ENCODE results near the gene ACTN1.
"Not testable (repeated sequence)": the region's sequence is repeated elsewhere in the genome, so short reads cannot be mapped to it uniquely, and the experiment has no call there.

ACTN1 gene

GRCh38 chr14:68853749-68854148, 125.4 kb downstream of the ACTN1 start:
- no peak for DNase-seq

- not testable (repeated sequence) for DNase-seq
These were observed 126.6 kb downstream of the ACTN1 start for GRCh38 chr14:68852493-68852892.

- DNase-seq = no peak
These were observed 128.0 kb downstream of the ACTN1 start for GRCh38 chr14:68851078-68851477.

GRCh38 chr14:68849416-68849815, 129.7 kb downstream of the ACTN1 start:
- no peak for DNase-seq

- no peak for DNase-seq
These were observed 130.8 kb downstream of the ACTN1 start for GRCh38 chr14:68848253-68848652.

GRCh38 chr14:68847640-68848039, 131.5 kb downstream of the ACTN1 start:
- DNase-seq = not testable (repeated sequence)

GRCh38 chr14:68846466-68846865, 132.6 kb downstream of the ACTN1 start:
- no peak for DNase-seq

GRCh38 chr14:68844210-68844545, 134.9 kb downstream of the ACTN1 start:
- DNase-seq = no peak

- peak; percentile 31 for DNase-seq
These were observed 135.5 kb downstream of the ACTN1 start for GRCh38 chr14:68843471-68844209.

GRCh38 chr14:68842298-68842697, 136.8 kb downstream of the ACTN1 start:
- no peak for DNase-seq

- no peak for DNase-seq
These were observed 137.9 kb downstream of the ACTN1 start for GRCh38 chr14:68841016-68841809.

- DNase-seq = no peak
These were observed 138.6 kb downstream of the ACTN1 start for GRCh38 chr14:68840454-68840853.

- DNase-seq = no peak
These were observed 143.0 kb downstream of the ACTN1 start for GRCh38 chr14:68836082-68836481.

GRCh38 chr14:68834816-68835215, 144.3 kb downstream of the ACTN1 start:
- no peak for DNase-seq

- DNase-seq = no peak
These were observed 150.4 kb downstream of the ACTN1 start for GRCh38 chr14:68828698-68829097.

- no peak for DNase-seq
These were observed 153.4 kb downstream of the ACTN1 start for GRCh38 chr14:68825729-68826128.

- DNase-seq = peak; percentile 33
These were observed 154.4 kb downstream of the ACTN1 start for GRCh38 chr14:68824517-68825347.

GRCh38 chr14:68824207-68824516, 154.9 kb downstream of the ACTN1 start:
- no peak for DNase-seq

All from NCI-H526 treated with DMSO at 0.1 percent for 48 hours (cell line).